Mesodermal cell (in vitro differentiated cells): ENCODE results near the gene MAST4.

Experiments
- H3K27ac ChIP-seq: 2 replicates; pipeline ENCODE4 v1.7.0; 2013; ENCODE audit warnings: mild to moderate bottlenecking, low read depth, low read length, moderate library complexity; ENCODE audit not compliant: severe bottlenecking
- H3K36me3 ChIP-seq: 2 replicates; pipeline ENCODE4 v1.7.1; 2013; ENCODE audit warnings: mild to moderate bottlenecking, low read length, moderate library complexity; ENCODE audit not compliant: control insufficient read depth, insufficient read depth
- H3K4me1 ChIP-seq: one replicate; pipeline ENCODE4 v1.7.1; 2013; ENCODE audit warnings: mild to moderate bottlenecking, low read length; ENCODE audit not compliant: insufficient read depth, control insufficient read depth, poor library complexity, severe bottlenecking
- H3K4me3 ChIP-seq: 2 replicates; pipeline ENCODE4 v1.7.0; 2013; ENCODE audit warnings: low read length, control low read depth, mild to moderate bottlenecking; ENCODE audit not compliant: insufficient read depth, poor library complexity, severe bottlenecking; ENCODE audit errors: extremely low read depth
- H3K9me3 ChIP-seq: 2 replicates; pipeline ENCODE4 v1.7.1; 2013; ENCODE audit warnings: mild to moderate bottlenecking, low read length, moderate library complexity; ENCODE audit not compliant: control insufficient read depth
- WGBS, 2 experiments: methylation state at CpG; one replicate each; pipeline ENCODE4 v1.1.5; 2013; ENCODE audit warnings: missing lambda C conversion rate in 2 of 2; ENCODE audit not compliant: insufficient coverage in 2 of 2; 5-methylcytosine and 5-hydroxymethylcytosine counted together

The MAST4 gene

GRCh38 chr5:66933066-66933465 lies 336.9 kb downstream of the MAST4 start:
- H3K27ac ChIP-seq, result no peak overlapping the region
- H3K4me3 ChIP-seq, result no peak overlapping the region
- no peaks in the 10 kb centered on the region for H3K4me1 ChIP-seq
- H3K36me3 ChIP-seq, result no peaks in the 10 kb centered on the region
- WGBS, 2 experiments, result no CpG with 5 or more reads among the region's 1 CpG
- no peaks in the 10 kb centered on the region for H3K9me3 ChIP-seq

- no CpG with 5 or more reads among the region's 2 CpGs for WGBS, 2 experiments
- no peak overlapping the region for H3K27ac ChIP-seq
- H3K9me3 ChIP-seq, result no peaks in the 10 kb centered on the region
- no peak overlapping the region for H3K4me3 ChIP-seq
- H3K4me1 ChIP-seq, result no peaks in the 10 kb centered on the region
- H3K36me3 ChIP-seq, result no peaks in the 10 kb centered on the region
These were observed 342.9 kb downstream of the MAST4 start for GRCh38 chr5:66939094-66939493.

- Histone ChIP-seq H3K27ac (no peak overlapping the region), H3K9me3 (no peaks in the 10 kb centered on the region), H3K4me3 (no peak overlapping the region), H3K36me3 (no peaks in the 10 kb centered on the region), H3K4me1 (peaks cover 10% of the 10 kb centered on the region)
- 17 to 67% methylated on average over 1 to 2 of the region's 7 CpGs for WGBS, 2 experiments
These were observed 349.5 kb downstream of the MAST4 start for GRCh38 chr5:66945389-66946349.

GRCh38 chr5:66947458-66947857 lies 351.3 kb downstream of the MAST4 start:
- H3K27ac ChIP-seq, result no peak overlapping the region
- peaks cover 10% of the 10 kb centered on the region for H3K4me1 ChIP-seq
- H3K36me3 ChIP-seq, result no peaks in the 10 kb centered on the region
- 90% methylated on average over 2 of the region's 4 CpGs; no CpG with 5 or more reads in 1 of the 2 experiments for WGBS, 2 experiments
- no peak overlapping the region for H3K4me3 ChIP-seq
- no peaks in the 10 kb centered on the region for H3K9me3 ChIP-seq

- WGBS, 2 experiments, result 89 to 97% methylated on average over 4 of the region's 4 CpGs
- H3K4me3 ChIP-seq, result no peak overlapping the region
- no peaks in the 10 kb centered on the region for H3K9me3 ChIP-seq
- H3K27ac ChIP-seq, result no peak overlapping the region
- no peaks in the 10 kb centered on the region for H3K36me3 ChIP-seq
- H3K4me1 ChIP-seq, result peaks cover 10% of the 10 kb centered on the region
These were observed 352.9 kb downstream of the MAST4 start for GRCh38 chr5:66949066-66949465.

- H3K9me3 ChIP-seq, result no peaks in the 10 kb centered on the region
- no peak overlapping the region for H3K4me3 ChIP-seq
- no peak overlapping the region for H3K27ac ChIP-seq
- no peaks in the 10 kb centered on the region for H3K4me1 ChIP-seq
- no peaks in the 10 kb centered on the region for H3K36me3 ChIP-seq
- 91 to 92% methylated on average over 1 of the region's 1 CpG for WGBS, 2 experiments
These were observed 356.0 kb downstream of the MAST4 start for GRCh38 chr5:66952153-66952552.

GRCh38 chr5:66956439-66956838 lies 360.2 kb downstream of the MAST4 start:
- no CpG with 5 or more reads among the region's 4 CpGs for WGBS, 2 experiments
- Histone ChIP-seq H3K4me3 (no peak overlapping the region), H3K4me1 (peaks cover 23% of the 10 kb centered on the region), H3K9me3 (no peaks in the 10 kb centered on the region), H3K27ac (no peak overlapping the region), H3K36me3 (no peaks in the 10 kb centered on the region)

- Histone ChIP-seq H3K4me1 (peaks cover 30% of the 10 kb centered on the region), H3K27ac (peak overlapping the region; percentile 92), H3K36me3 (no peaks in the 10 kb centered on the region), H3K9me3 (no peaks in the 10 kb centered on the region), H3K4me3 (peak overlapping the region; percentile 34)
- WGBS, 2 experiments, result 69 to 79% methylated on average over 4 to 6 of the region's 10 CpGs
These were observed 362.2 kb downstream of the MAST4 start for GRCh38 chr5:66958201-66958979.

- peaks cover 33% of the 10 kb centered on the region for H3K4me1 ChIP-seq
- no peaks in the 10 kb centered on the region for H3K36me3 ChIP-seq
- H3K27ac ChIP-seq, result peak overlapping the region; percentile 92
- WGBS, 2 experiments, result 0 to 5% methylated on average over 3 to 6 of the region's 11 CpGs
- no peaks in the 10 kb centered on the region for H3K9me3 ChIP-seq
- peak overlapping the region; percentile 34 for H3K4me3 ChIP-seq
These were observed 362.9 kb downstream of the MAST4 start for GRCh38 chr5:66958980-66959641.

GRCh38 chr5:66959653-66960052 lies 363.5 kb downstream of the MAST4 start:
- H3K36me3 ChIP-seq, result no peaks in the 10 kb centered on the region
- 13% methylated on average over 1 of the region's 2 CpGs; no CpG with 5 or more reads in 1 of the 2 experiments for WGBS, 2 experiments
- H3K27ac ChIP-seq, result peak overlapping the region; percentile 92
- peak overlapping the region; percentile 34 for H3K4me3 ChIP-seq
- no peaks in the 10 kb centered on the region for H3K9me3 ChIP-seq
- H3K4me1 ChIP-seq, result peaks cover 33% of the 10 kb centered on the region
